Measurements from ENCODE around the gene IQGAP1. TPM values are rescaled to one million over a fixed set of nuclear protein-coding genes. Genes with fewer than 3 reads are reported as not detected.

IQGAP1 gene
- total RNA-seq, 1 experiment from 2014 or later, result 113 TPM

DNA sequence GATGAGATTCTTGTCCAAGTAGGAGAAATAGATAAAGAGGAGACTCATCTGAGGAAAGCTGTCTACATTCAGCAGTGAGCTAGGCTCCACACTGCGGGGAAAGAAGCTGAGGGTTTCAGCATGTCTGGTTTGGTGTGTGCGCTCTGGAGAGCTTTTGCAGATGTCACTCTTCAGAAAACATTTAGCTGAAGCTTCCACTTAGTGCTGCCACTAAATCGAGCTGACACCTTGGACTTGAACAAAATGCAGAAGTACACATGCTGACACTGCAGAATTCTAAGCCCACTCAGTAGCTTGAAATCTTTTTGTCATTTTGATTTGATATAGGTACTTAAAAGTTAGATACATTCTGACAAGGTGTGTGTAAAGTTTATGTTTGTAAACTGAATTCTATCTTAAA, 109.3 kb downstream of the IQGAP1 start:
- Histone ChIP-seq H3K4me1 (ENCODE audit: control insufficient read depth in 1 of 2, insufficient read depth in 2 of 2, low read length in 2 of 2) (no peaks in the 10 kb centered on the region), H3K9ac (ENCODE audit: low read length) (no peak overlapping the region), H3K4me3 (replicated peaks in 1 of 2; ENCODE audit: low read depth in 1 of 2, low read length in 2 of 2) (no peak overlapping the region), H3K27ac (ENCODE audit: low read depth, low read length) (no peak overlapping the region), H3K9me3 (ENCODE audit: control insufficient read depth in 1 of 2, insufficient read depth in 1 of 2, low read depth in 1 of 2, low read length in 2 of 2) (no peaks in the 10 kb centered on the region), H3K27me3 (ENCODE audit: insufficient read depth, low read length) (no peaks in the 10 kb centered on the region), H3K4me2 (ENCODE audit: low read length) (no peak overlapping the region), H3K79me2 (ENCODE audit: insufficient read depth, low read length) (no peaks in the 10 kb centered on the region), H4K20me1 (ENCODE audit: insufficient read depth) (no peaks in the 10 kb centered on the region), H3K9me2 (ENCODE audit: insufficient read depth) (no peaks in the 10 kb centered on the region), H3K36me3 (ENCODE audit: control insufficient read depth in 1 of 2, insufficient read depth in 2 of 2, low read length in 2 of 2) (peaks cover 29 to 52% of the 10 kb centered on the region in 2 experiments), H2AFZ (ENCODE audit: low read depth, low read length, poor library complexity, severe bottlenecking) (no peak overlapping the region)
- ChIA-PET CTCF (no interaction called here), POLR2A (no interaction called here), RAD21 (ENCODE audit: low non-redundant PET in 1 of 2, low total read pairs in 2 of 2, uncharacterized antibody in 2 of 2, unreplicated experiment in 2 of 2) (no interaction called here)
- TF ChIP-seq CEBPB (IDR thresholded peaks at IDR 0.05; ENCODE audit: low read depth) (no peak), TCF7L2 (IDR thresholded peaks at IDR 0.05; ENCODE audit: borderline replicate concordance, extremely low read depth, insufficient read depth, insufficient read length) (no peak), ZFX (IDR thresholded peaks at IDR 0.05) (no peak), CBX3 (IDR thresholded peaks at IDR 0.05; ENCODE audit: low read depth) (no peak), FOSL1 (IDR thresholded peaks at IDR 0.05; ENCODE audit: low read depth) (no peak), EZH2phosphoT487 (IDR thresholded peaks at IDR 0.05; ENCODE audit: borderline replicate concordance) (no peak), SRF (IDR thresholded peaks at IDR 0.05; ENCODE audit: low read depth) (no peak), SIN3A (IDR thresholded peaks at IDR 0.05; ENCODE audit: low read depth) (no peak), POLR2AphosphoS5 (IDR thresholded peaks at IDR 0.05; ENCODE audit: low read depth, low read length) (no peak)
- TF ChIP-seq, protein P1, sequence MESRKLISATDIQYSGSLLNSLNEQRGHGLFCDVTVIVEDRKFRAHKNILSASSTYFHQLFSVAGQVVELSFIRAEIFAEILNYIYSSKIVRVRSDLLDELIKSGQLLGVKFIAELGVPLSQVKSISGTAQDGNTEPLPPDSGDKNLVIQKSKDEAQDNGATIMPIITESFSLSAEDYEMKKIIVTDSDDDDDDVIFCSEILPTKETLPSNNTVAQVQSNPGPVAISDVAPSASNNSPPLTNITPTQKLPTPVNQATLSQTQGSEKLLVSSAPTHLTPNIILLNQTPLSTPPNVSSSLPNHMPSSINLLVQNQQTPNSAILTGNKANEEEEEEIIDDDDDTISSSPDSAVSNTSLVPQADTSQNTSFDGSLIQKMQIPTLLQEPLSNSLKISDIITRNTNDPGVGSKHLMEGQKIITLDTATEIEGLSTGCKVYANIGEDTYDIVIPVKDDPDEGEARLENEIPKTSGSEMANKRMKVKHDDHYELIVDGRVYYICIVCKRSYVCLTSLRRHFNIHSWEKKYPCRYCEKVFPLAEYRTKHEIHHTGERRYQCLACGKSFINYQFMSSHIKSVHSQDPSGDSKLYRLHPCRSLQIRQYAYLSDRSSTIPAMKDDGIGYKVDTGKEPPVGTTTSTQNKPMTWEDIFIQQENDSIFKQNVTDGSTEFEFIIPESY (IDR thresholded peaks at IDR 0.05; ENCODE audit: extremely low read depth, insufficient replicate concordance, low read length), result no peak
- TF ChIP-seq, protein P2, sequence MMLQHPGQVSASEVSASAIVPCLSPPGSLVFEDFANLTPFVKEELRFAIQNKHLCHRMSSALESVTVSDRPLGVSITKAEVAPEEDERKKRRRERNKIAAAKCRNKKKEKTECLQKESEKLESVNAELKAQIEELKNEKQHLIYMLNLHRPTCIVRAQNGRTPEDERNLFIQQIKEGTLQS (IDR thresholded peaks at IDR 0.05), result no peak
- no TSS peak for BruUV-seq (replicated peaks)
- intact Hi-C loops (cut with micrococcal nuclease), result no loop called here
- no peak for ATAC-seq
- no peak for DNase-seq (ENCODE audit: low read depth, low spot score)
